NCI-H146 treated with DMSO at 0.1 percent for 48 hours (cell line): ENCODE data around the gene CPT2.
"Not testable (repeated sequence)": the region's sequence is repeated elsewhere in the genome, so short reads cannot be mapped to it uniquely, and the experiment has no call there.

Source experiments
- DNase-seq: peaks from one replicate; lab custom pipeline; 2025; ENCODE audit not compliant: unreplicated experiment; lab: John Stamatoyannopoulos, UW

Gene CPT2

GRCh38 chr1:53182111-53182593 is 14.5 kb upstream of the CPT2 start:
- peak; percentile 57 for DNase-seq

GRCh38 chr1:53182716-53183094 is 13.9 kb upstream of the CPT2 start:
- no peak for DNase-seq

GRCh38 chr1:53183095-53183990 is 13.3 kb upstream of the CPT2 start:
- no peak for DNase-seq

- not testable (repeated sequence) for DNase-seq
Observed at GRCh38 chr1:53185955-53186297, 10.7 kb upstream of the CPT2 start.

- no peak for DNase-seq
Observed at GRCh38 chr1:53186533-53186932, 10.1 kb upstream of the CPT2 start.

- no peak for DNase-seq
Observed at GRCh38 chr1:53187401-53187800, 9.2 kb upstream of the CPT2 start.

GRCh38 chr1:53188099-53188498 is 8.5 kb upstream of the CPT2 start:
- DNase-seq: no peak

GRCh38 chr1:53189061-53189460 is 7.6 kb upstream of the CPT2 start:
- DNase-seq: no peak

- DNase-seq: no peak
Observed at GRCh38 chr1:53190210-53190611, 6.4 kb upstream of the CPT2 start.

GRCh38 chr1:53195246-53196016 is 1.2 kb upstream of the CPT2 start:
- DNase-seq: no peak

- no peak for DNase-seq
Observed at GRCh38 chr1:53196017-53196484, 573 bp upstream of the CPT2 start.

GRCh38 chr1:53197291-53198200 is 922 bp downstream of the CPT2 start:
- DNase-seq: peak; percentile 1

GRCh38 chr1:53198241-53198651 is 1.6 kb downstream of the CPT2 start:
- DNase-seq: no peak

- no peak for DNase-seq
Observed at GRCh38 chr1:53203466-53203865, 6.8 kb downstream of the CPT2 start.

GRCh38 chr1:53205496-53205895 is 8.9 kb downstream of the CPT2 start:
- DNase-seq: not testable (repeated sequence)

- not testable (repeated sequence) for DNase-seq
Observed at GRCh38 chr1:53206083-53206685, 9.6 kb downstream of the CPT2 start.

- DNase-seq: no peak
Observed at GRCh38 chr1:53206735-53207379, 10.2 kb downstream of the CPT2 start.

GRCh38 chr1:53207726-53208125 is 11.1 kb downstream of the CPT2 start:
- no peak for DNase-seq

GRCh38 chr1:53210352-53210751 is 13.7 kb downstream of the CPT2 start:
- DNase-seq: no peak

- DNase-seq: no peak
Observed at GRCh38 chr1:53210954-53211353, 14.3 kb downstream of the CPT2 start.
